CD4-positive, alpha-beta T cell treated with Interleukin-4 for 4 hours (primary cell): ENCODE data around the gene BIVM.
A peak's percentile ranks its signal among the peaks of the same experiment; 100 is the strongest.

Experiments
- DNase-seq: peaks from one replicate; pipeline ENCODE4 v3.0.0-alpha.2; 2020

BIVM gene

DNA sequence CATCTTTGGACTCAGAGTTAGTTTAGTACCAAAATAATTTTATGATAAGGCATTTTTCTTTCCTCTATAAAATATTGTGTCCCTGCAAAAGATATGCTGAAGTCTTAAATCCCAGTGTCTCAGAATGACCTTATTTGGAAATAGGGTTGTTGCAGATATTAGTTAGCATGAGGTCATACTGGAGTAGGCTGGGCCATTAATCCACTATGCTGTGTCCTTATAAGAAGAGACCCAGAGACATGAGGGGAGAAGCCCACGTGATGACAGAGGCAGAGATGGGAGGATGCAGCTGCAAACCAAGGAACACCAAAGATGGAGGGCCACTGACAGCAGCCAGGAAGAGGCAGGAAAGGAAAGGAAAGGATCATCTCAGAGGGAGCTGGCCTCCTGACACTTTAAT lies 6.5 kb upstream of the BIVM start:
- DNase-seq, result no peak

DNA sequence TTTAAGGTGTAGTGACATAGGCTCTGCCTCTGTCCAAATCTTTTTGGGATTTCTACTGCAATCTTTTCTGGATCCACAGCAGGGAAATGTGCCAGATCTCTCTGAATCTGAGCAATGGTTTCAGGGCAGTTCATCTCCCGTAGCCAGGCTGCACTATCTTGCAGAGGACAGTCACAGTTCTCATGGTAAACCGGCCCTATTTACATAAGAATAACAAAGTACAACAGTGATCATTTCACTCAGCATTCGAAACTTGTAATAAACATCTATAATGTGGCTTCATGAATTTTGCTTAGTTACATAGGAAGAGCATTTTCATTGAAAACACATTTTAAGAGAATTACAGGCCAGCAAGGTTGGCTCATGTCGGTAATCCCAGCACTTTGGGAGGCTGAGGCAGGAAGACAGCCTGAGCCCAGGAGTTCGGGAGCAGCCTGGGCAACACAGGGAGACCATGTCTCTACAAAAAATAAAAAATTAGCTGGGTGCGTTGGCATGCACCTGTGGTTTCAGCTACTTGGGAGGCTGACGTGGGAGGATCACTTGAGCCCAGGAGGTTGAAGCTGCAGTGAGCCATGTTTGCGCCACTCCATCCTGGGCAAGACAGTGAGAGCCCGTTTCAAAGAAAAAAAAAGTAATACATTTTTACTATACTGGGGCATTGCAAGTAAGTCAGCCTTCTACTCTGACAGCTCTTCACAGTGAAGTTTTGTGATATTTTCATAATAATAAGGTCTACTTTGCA lies 5.1 kb upstream of the BIVM start:
- no peak for DNase-seq

DNA sequence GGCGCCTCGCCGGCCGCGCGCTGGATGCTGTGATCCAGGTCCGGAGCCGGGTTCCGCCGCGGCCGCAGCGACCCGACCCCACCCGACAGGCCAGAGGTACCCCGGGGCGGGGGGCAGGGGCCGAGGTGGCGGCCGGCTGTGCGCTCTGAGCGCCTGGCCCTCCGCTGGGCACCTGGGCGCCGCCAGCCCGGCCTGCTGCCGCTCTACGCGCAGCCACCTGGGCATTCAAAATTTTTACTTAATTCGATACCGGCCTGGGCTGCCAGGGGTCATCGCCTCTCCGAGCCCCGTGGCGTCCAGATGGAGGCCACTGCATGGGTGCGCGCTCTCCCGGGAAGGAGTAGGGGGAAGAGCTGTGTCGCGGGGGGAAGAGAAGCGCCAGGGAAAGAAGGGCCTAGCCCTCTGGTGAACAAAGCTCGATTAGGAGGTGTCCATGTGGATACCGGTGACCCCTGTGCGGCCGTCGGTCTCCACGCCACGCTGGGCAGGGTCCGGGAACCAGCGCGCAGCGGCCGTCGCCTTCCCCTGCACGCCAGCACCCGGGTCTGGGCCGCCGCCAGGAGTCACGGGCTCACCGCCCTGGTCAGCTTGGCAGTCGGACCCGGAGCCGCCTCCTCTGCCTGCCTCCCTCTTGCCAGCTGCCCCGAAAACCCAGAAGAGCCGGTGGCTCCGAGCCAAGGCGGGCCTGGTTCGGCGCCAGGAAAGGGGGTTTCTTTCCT lies 666 bp downstream of the BIVM start:
- DNase-seq, result no peak

DNA sequence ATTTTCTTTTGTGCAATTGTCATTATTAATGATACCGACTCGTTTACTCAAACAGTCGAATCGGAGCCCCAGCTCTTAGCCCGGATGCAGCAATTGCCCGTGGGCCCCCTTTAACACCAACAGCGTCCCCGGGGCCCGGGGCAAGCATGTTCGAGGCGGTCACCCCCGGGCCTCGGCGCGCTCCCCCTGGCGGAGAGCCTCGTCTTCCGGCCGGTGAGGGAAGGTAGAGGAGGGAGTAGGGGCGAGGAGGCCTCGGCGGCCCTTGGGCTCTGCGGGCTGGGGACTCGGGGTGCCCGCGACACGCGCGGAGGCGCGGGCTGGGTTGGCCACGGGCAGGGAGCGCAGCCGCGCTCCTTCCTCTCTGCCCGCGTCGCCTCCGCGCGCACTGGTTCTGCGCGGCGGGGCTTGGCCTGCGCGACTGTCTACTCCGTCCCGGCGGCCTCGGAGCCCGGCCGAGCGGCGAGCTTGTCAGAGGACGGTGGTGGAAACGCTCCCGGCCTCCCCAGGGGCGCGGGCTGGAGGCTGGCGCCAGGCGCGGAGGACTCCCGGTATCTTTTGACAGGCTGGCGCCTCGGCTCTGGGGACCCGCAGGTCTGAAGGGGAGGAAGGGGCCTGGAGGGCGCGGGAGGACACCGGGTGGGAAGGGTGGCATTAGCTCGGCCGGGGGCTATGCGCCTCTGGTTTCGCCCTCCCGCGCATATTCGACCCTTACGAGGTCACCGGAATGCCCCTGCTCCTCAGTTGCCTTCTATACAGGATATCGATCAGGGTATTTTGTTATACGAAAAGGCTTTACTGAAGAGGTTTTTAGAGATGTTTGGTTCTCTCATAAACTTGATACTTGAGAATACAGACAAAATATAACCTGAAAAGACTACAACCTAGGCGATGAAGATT lies 1.5 kb downstream of the BIVM start:
- peak; percentile 79 for DNase-seq

DNA sequence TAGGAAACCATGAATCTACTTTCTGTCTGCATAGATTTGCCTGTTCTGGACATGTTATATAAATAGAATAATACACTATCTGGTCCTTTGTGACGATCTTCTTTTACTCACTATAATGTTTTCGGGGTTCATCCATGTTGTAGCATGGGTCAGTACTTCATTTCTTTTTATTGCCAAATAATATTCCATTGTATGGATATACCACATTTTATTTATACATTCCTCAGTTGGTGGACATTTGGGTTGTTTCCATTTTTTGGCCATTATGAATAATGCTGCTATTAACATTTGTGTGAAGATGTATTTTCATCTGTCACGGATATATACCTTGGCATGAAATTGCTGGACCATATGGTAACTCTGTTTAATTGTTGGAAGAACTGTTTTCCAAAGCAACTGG lies 6.8 kb downstream of the BIVM start:
- no peak for DNase-seq

DNA sequence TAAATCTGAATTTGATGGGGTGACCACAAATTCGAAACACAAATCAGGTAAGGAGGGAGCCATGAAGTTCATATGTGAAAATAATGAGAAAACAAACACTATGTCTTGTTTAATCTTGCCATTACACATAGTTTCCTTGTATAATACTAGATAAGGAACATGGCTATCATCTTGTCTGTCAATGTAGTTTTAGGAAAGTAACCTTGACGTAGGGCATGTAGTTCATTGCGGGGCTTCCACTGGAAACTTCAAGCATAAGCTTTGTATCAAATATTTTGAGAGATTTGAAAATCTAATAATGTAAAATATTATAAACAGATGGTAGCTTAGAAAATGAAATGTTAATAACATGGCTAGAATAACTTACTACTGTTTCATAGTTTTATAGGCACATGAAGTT lies 8.8 kb downstream of the BIVM start:
- DNase-seq, result no peak

DNA sequence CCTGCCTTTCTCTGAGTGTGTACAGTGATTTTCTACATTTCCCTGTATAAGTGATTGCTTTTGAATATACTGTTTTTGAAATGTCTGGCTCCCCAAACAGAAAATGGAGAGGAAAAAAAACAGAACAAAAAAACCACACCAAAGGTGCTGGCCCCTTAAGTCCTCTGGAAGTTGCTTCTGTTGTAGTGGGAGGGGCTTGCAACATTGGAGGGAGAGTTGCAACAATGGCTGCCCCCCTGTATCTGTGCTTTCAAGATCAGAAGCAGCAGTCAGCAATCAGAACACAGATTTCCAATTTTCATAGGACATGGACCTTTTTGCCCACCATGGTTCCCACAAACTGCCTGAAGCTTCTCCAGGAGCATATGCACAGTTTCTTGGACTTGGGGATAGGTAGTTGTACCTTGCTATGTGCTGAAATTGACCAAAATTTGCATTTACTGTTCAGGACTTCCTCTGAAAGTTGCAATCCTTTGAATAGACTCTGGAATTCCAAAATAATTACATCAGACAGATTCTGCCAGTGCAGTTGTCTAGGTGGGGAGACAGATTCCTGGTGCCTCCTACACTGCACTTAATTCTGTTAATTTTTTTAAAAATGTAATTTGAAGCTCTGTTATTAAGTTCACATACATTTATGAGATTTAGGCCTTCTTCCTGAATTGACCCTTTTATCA lies 13.8 kb downstream of the BIVM start:
- no peak for DNase-seq

DNA sequence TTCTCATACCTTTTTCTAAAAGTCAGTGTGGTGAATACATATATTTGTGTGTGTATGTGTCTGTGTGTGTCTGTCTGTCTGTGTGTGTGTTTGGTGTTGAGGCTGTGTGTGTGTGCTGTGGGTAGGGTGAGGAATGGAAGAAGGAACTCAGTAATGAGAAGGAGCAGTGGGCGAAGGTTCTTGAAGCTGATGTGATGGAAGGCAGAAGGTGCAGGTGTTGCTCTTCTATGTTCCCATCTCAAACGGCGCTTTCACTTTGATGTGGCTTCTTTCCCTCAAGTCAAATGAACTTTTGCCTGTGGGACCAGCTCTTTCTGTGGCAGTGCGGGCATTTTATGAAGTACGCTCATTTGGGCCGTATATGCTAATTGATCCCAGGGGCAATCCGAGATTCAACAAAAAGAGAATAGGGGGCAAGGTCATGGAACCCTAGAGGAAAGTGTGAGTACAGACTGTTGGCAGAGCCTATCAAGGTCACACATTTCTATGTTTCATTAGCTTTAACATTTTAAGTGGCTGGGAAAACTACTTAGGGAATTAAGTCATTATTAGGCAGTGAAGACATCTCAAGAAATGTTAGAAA lies 15.2 kb downstream of the BIVM start:
- no peak for DNase-seq

DNA sequence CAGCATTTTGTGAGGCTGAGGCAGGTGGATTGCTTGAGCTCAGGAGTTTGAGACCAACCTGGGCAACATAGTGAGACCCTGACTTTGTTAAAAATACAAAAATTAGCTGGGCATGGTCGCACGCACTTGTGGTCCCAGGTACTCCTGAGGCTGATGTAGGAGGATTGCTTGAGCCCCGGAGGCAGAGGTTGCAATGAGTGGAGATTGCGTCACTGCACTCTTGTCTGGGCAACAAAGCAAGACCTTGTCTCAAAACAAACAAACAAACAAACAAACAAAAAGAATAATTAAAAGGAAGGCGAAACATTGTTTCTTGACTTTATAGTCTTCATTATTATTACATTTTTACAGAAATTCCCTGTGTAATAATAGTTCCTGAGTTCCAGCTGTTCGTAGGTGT lies 15.9 kb downstream of the BIVM start:
- DNase-seq, result no peak

DNA sequence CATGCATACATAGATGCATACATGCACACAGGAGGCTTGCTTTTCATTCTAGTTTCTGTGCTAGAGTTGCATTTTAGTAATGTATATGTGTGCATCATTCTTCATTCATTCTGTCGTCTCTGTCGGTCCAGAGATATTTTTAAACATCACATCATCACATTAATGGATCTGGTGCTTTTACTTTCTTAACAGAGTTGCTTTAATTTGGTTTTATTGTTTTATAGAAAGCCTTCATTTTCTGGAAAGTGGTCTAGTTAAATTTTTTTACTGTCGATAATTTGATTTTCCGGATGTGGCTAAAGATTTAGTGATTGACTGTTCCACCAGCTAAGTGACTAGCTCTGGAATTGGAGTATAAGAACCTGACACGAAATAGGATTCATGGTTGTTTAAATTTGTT lies 16.9 kb downstream of the BIVM start:
- DNase-seq, result no peak

DNA sequence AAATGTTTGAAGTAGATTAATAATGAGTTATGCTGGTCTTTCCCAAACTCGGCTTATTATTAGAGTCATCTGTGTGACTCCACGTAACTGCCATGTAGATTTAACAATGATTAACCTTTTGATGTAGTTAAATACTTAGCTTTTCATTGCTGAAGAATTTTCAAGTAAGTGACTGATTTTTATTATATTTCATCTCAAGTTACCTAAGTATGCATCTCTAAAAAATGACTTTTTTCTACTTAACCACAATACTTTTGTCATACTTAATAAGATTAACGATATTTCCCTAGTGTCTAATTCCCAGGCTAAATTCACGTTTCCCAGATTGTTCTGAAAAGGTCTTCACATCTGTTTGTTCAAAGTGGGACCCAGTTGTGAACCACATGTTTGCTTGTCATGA lies 17.8 kb downstream of the BIVM start:
- DNase-seq, result no peak

DNA sequence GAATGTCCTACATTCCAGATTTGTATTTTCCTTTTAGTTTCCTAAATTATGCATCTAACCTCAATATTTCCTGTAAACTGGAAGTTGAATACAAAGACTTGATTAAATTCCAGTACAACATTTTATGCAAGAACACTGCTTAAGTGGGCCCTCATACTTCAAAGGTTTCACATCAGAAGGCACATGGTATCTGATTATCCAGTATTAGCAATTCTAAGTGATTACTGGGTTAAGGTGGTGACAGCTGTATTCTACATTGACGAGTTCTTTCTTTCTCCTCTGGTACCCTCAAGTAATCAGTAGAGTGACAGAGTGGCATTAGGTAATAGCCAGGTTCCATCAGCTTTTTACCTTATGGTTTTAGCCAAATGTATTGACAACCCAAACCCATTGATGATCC lies 18.3 kb downstream of the BIVM start:
- no peak for DNase-seq

DNA sequence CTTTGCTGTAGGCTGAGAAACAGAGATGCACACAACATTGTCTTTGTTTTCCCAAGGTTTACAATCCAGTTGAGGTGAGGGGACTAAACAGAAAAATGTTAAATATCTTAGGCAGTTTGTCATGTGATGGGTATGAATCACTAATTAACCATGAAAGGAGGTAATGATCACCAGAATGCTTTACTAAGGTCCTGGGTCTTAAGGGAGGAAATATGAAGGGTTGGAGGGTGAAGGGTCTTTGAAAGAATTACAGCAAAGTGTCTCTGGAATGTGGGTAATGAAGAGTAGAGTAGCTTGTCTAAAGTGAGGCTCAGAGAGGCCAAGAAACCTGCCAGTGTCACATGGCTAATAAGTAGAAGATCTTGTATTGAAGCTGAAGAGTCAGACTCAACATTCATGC lies 19.0 kb downstream of the BIVM start:
- no peak for DNase-seq

DNA sequence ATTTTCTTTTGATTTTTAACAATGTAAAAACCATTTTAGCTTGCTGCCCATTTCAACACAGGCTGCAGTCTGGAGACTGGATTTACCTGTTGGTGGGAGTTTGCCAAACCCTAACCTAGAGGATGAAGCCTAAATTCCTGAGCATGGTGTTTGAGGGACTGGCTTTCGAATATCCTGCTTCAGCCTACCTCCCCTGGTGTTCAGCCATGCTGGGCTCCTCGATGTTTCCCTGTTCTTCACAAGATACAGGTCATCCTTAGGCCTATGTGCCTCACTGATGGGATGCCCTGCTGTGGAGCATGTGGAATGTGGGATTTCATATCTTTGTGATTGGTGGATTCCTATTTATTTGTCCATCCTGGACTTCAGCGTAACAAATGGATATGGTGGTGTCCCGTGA lies 26.5 kb downstream of the BIVM start:
- no peak for DNase-seq

DNA sequence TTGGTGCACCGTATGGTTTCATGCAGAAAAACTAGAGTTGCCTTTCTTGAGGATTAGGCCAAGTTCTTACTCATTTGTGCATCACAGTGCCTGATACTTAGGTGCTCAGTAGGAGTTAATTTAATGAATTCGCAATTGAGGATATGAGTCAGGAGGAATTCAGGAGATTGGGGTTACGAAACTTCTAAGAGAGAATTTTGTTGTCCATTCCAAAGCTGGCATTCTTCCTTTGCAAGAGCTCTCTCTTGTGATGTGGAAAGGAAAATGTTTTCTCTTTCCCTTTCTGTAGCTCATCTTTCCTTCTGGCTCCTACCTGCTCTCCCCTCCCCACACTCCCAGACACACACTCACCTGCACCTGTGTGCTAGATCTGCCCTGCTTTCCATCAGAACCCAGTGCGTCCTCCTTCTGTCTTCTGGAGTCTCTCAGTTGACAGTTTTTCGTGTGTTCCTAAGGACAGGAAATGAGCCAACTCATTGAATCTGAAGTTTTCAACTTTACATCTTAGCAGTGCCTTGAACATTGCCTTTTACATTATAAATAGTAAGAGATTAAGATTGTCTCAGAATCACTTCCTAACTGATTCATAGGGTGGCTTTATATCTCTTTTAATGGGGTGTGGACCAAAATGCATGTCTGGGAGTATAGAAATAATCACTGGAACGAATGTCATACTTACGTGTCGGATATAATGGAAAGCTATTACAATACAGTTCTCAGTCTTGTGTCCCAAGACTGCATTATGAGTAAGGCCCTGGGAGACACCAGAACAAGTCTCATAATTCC lies 27.2 kb downstream of the BIVM start:
- DNase-seq, result no peak

DNA sequence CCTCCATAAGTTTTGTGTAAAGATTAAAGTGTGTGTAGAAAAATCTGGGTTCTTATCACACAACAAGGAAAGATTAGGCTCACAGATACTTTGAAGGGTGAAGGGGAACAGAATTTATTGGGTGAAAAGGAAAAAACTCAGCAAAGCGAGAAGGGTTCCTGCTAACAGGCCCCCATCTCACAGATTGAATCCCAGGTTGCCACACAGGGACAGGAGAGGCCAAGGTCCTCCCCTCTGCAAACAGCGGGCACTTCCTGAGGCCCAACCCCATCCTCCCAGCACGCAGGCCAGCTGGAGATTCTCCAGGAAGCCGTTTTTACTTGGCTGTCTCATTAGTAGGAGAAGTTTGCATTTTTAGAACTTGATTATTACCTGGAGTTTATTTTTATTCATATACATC lies 31.7 kb downstream of the BIVM start:
- no peak for DNase-seq

DNA sequence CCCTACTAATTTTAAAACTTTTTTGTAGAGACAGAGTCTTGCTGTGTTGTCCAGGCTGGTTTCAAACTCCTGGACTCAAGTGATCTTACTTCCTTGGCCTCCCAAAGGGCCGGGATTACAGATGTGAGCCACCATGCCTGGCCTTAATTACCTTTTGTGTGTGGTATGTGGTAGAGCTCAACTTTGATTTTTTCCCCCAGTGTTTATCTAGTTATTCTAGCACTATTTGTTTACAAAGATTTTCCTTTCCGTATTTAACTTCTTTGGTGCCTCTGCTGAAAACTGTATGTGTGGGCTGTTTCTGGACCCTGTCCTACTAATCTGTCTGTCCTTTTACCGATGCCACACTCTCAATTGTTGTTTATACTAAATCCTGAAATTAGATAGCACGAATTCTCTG lies 37.6 kb downstream of the BIVM start:
- no peak for DNase-seq

DNA sequence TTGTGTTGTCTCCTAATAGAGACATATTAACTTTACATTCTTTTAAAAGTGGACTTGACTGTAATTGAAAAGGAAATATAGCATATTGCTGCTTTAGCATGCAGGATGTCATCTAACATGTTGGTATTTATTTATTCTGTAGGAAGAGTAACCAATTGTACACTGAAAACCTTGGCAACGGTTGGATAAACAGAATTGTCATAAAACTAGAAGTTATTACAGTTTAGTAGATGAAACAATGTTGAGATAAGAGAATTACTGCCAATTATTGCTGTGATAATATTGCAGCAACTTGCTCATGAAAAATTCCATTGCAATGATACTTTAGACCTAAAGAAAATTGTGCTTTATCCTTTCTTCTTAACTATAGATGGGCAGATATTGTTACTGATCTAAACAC lies 39.4 kb downstream of the BIVM start:
- DNase-seq, result no peak

DNA sequence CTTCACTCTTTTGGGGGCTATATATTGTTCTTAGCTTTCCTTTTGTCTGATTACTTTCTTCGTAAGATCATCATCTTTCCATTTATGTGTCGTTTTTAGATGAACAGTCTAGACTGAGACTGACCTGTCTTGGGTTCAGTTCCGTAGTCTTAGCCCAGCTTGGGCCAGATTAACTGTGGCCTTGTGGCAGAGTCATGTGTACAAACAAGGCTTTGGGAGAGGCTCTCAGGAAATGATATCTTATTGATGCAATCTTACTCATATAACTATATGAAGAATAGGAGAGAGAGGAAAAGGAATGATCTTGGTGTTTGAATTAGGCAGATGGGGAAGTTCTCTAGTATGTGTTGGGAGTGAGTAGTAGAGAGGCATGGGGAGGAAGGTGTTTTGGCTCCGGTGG lies 40.1 kb downstream of the BIVM start:
- no peak for DNase-seq

DNA sequence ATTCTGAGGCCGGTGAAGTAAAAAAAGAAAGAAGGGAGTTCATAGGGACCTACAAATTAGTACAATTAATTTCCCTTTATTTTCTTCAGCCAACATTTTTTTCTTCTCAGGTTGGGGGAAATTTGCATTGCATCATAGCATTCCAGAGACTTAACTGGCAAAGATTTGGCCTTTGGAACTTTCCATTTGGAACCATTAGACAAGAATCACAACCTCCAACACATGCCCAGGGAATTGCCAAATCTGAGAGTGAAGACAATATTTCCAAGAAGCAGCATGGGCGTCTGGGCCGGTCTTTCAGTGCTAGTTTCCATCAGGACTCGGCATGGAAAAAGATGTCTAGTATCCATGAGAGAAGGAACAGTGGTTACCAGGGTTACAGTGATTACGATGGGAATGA lies 40.5 kb downstream of the BIVM start:
- DNase-seq, result no peak

DNA sequence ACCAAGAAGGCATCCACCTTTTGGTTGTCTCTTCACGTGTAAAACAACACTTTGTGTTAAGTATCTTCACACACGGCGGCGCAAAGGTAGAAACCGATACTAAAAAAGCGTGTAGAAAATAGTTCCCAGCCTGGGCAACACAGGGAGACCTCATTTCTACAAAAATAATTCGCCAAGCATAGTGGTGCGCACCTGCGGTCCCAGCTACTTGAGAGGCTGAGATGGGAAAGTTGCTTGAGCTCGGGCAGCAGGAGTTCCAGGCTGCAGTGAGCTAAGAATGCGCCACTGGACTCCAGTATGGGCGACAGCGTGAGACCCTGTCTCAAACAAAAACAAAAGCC lies 46.3 kb downstream of the BIVM start:
- no peak for DNase-seq

DNA sequence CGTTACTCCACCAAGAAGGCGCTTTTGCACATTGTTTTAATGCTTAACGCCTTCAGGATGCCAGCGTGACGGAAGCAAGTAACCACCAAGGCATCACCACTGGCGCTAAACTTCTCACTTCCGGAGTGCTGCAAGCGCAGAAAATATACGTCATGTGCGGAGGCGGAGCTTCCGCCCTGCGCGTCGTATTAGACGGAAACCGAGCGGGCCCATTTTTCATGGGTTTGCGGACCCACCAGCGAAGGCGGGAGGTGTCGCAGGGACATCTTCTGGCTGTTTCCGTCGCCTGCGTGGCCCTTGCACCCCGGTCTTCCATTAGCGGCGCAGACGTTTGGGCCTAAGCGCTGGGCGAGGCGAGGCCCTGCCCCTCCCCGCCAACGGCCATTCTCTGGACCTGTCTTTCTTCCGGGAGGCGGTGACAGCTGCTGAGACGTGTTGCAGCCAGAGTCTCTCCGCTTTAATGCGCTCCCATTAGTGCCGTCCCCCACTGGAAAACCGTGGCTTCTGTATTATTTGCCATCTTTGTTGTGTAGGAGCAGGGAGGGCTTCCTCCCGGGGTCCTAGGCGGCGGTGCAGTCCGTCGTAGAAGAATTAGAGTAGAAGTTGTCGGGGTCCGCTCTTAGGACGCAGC lies 46.8 kb downstream of the BIVM start, which contains the start of gene ERCC5:
Gene ERCC5 (plus strand): TSS at position 403 of the 631 bp plus-strand sequence. CDS start 235 bp downstream, outside the sequence.
- peak; percentile 96 for DNase-seq
